HG03575 (cell line): ENCODE results near the gene PEPD.

Experiments
- ATAC-seq: cut with Tn5 transposase; IDR thresholded peaks from one replicate; pipeline ENCODE4 v1.9.1; 2021; ENCODE audit not compliant: unreplicated experiment, insufficient number of reproducible peaks, low FRiP score; ENCODE audit errors: extremely low read depth

Gene PEPD

DNA sequence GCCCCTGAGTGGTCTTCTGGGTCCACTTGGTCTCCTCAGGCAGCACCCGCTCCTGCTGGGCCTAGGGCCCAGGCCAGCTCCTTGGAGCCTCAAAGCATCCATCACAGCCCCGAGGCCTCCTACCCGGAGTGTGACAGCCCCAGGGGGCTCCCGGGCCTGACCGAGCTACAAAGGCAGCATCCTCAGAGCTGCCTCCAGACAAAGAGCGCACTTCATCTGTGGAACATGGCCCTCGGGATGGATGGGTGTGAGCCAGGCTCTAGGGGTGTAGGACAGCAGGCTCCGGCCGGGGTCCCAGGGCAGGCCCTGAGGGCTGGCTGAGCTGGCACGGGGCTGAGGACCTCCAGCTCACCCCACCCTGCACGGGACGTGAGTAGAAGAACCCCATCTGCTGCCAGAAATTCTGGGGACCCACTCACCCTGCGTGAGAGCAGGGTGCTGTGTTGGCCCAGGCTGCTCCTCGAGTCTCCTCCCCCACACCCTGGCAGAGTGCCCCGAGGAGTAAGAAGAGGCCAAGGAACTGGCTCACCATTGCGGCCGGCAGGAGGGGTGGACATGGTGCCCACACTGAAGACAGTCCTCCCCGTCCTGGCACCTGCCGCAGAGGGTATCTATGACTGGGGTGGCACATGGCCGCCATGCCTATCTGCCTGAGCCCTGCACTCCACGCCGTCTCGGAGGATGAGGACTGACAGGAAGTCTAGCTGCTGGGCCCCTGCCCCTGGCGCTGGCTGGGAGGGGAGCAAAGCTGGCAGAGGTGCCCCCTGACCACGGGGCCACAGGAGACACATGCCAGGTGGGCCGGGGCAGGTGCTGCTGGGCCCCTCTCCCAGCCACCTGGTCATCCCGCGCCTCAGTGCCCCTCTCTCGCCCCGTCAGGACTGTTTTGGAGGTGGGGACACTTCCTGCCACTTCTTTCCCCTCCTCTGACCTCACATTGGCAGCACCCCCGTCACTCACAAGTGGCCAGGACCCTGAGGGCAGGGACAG is 125.7 kb downstream of the PEPD start:
- ATAC-seq = no peak

DNA sequence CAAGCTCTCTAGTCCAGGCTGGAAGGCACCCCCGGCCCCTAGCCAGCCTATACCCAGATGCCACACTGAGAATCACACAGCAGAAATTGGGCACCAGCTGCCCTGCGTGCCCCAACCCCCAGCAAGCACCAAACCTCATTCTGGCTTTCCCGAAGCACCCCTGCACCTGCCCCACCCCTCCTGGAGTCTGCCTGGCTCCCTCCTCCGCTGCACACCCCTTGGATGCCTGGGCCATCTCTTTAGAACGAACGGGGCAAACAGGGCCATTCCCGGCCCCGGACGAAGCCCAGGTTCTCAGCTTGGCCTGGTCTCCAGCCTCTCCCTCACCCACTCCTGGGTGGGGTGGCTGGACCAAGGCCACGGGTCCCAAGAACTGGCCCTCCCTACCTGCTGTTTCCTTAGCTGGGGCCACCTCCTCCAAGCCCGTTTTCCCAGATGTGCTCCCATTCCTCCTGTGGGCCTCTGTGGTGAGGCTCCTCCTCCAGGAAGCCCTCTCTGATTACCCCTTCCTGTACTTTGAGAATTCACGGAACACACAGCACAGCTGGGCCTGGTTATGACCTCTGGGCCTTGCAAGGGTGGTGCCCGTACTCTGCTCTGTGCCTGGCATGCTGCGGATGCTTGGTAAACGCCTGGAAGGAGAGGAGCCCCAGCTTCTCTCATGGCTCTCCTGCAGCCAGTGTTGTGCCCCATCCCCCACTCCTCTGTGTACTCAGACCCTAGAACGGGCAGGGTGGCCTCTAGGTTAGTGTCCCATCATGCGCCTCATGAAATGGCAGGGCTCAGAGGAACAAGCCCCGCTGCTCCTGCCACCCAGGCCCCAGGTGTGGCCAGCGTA is 126.6 kb downstream of the PEPD start:
- ATAC-seq = no peak

DNA sequence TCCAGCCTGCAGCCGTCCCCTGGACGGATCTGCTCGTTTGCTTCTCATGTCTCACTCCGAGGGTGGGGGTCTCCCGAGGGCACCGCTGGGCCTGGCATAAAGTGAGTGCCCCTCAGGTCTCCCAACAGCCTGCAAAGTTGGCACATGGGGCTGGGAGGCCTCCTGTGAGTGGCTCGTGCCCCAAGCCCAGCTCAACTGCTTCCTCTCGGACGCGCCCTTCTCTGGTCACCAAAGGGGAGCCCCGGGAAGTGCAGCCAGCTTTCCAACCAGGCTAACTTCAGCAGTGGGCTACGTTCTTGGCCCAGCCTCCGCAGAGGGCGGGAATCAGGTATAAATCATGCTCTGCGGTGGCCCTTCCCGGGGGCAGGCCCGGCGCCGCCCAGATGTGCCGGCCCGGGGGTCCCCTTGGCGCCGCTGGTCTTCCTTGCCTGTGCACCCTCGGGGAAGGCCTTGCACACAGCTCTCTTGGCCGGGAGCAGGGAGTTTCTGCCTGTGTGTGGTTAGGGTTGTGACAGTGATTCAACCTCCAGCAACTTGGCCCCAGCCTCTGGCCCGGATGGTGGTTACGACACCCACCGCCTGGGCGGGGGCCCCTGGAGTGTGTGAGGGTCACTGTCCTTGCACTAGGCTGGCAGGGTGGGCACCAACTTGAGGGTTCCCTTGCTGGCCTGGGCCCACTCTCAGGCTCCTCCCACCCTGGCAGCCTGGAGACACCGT is 127.4 kb downstream of the PEPD start:
- no peak for ATAC-seq

DNA sequence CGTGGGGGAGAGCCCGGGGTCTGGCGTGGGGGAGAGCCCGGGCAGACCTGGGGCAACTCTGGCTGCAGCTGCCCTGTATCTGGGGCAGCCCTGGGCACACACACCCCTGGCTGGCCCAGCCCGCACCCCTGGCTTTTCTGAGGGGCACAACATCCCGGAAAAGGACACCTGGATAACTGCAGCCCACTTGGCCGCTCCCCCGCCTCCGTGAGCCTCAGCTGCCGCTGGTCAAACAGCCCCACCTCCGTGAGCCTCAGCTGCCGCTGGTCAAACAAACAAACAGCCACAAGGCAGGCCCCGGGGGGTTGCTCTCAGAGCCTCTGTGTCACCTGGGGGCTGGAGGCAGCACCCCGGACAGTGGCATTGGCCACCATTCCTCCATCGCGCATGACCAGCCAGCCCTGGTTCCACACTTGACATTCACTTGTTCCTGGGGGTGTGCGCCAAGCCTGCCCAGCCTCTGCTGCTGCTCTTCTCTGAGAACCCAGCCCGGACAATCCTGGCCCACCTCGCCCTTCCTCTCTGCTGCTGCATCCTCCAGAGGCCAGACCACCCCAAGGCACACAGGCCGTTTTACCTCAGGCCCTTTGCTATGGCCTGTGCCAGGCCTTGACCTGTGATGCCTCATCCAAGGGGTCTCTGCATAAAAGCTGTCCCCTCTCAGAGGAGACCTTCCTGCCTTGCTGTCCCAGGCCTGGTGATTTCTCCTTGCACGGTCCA is 128.1 kb downstream of the PEPD start:
- no peak for ATAC-seq

DNA sequence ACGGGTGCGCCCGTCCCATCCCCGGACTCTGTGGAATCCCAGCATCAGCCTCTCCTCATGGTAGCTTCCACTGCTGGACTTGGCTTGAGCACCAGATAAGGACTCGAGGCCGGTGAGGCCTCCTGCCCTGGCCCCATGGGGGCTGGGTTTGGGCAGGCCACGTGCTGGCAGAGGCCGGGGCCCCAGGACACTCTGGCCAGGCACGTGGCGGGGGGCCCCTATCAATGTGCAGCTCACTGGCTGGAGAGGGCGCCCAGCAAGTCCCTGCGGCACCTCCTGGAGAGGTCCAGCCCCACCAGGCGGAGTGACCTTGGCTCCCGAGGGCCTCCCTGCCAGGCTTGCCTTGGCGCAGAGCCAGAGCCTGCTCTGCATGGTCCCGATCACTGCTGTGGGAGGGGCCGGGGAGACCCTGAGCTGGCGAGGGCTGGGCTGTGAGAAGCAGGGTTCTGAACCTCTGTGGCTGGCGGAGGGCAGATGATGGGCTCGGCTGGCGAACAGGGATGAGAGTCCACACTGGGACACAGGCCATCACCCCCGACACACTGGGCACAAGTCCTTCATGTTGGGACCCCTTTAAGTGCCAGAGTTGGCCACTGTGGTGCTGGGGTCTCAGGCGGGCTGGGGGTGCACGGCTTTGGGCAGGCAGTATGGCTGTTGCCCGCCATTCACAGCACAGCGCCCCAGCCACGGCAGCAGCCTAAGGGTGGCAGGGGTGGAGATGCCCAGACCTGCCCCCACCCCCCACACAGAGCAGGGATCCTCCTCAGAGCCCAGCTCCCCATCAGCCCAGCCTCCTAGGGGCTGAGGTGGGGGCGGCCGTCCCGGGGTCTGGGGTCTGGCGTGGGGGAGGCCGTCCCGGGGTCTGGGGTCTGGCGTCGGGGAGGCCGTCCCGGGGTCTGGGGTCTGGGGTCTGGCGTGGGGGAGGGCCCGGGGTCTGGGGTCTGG is 129.0 kb downstream of the PEPD start:
- no peak for ATAC-seq

DNA sequence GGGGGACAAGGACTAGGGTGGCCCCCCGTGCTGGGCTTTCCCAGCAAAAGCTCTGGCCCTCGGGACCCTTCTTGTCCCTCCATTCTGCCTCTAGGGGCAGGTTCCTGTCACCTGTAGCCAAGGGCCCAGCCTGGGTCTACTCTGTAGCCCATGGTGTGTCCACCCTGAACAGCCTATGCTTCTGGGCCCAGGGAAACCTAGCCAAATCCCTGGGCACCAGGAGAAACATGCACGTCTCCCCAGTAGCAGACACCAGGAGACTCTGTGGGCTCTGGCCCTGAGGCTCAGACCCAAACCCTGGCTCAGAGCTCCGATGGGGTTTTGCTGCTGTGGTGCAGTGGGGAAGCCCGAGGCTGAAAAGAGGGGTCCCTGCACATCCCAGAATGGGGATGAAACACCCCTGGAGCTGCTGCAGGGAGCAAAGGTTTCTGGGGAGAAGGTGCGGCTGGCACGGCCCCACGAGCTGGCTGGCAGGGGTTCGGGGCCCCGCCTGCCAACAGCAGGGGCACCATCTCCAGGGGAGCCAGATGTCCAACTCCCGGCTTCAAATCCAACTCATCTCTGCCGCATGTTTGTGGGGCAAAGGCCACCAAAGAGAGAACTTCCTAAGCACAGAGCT is 129.9 kb downstream of the PEPD start:
- no peak for ATAC-seq

DNA sequence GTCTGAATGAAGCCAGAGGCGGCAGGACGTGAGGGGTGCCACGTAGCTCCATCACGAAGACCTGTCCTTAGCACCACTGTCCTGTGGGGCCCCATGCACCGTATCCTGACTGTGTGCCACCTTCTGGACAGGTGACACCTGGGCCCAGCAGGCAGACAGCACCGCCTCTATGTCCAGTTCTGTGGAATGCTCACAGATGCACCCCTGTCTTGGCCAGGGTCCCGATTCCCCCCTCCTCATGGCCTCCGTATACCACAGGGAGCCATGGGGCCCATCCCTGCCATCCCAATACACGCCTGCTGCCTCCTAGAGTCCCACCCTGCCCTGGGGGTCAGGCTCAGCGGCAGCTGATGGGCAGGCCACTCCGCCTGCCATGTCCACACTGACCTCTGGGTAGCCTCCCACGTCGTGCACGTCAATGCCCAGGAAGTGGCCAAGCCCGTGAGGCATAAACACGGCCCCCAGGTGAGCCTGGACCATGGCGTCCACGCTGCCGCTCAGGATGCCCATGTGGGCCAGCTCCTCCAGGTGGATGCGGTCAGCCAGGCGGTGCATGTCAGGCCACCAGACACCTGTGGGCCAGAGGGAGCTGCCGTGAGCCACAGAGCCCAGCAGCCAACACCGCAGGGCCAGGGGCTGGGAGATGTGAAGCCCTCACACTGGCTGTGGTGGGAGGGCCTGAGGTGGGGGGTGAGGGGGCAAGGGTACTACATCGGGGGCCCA is 130.5 kb downstream of the PEPD start:
- ATAC-seq = no peak

DNA sequence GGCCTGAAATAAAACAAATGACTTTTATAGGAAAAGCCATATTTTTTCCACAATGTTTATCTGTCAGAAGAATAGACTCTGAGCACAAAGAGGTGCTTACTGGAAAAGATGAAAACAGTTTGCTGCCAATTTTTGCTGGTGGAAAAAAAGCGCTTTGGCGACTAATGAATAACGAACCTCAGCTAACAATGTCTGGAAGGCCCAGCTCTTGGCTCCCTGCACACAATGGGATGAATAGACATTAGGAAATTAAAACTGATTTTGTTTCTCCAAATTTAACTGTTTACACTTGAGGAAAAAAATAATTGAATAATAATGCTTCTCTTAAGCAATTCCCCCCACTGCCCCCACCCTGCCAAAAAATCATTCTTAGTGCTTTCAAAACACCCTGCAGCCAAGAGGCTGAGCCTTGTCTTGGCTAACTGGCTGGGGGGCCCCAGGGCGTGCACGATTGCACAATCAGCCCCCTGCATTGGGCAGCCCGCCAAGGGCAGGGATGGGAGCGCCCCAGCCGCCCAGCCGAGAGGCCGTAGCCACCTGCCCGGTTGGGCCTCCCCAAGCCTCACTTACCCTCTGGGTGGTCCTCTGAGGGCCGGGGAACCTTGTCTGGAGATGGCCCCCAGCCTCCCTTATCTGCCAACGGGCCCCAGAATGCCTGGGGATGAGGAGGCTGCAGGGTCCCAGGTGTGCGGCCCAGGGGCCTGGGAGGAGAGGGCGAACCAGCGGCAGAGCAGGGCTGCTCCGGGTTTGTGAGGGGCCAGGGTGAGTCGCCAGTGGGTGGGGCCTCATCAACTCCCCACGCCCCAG is 131.3 kb downstream of the PEPD start:
- no peak for ATAC-seq

DNA sequence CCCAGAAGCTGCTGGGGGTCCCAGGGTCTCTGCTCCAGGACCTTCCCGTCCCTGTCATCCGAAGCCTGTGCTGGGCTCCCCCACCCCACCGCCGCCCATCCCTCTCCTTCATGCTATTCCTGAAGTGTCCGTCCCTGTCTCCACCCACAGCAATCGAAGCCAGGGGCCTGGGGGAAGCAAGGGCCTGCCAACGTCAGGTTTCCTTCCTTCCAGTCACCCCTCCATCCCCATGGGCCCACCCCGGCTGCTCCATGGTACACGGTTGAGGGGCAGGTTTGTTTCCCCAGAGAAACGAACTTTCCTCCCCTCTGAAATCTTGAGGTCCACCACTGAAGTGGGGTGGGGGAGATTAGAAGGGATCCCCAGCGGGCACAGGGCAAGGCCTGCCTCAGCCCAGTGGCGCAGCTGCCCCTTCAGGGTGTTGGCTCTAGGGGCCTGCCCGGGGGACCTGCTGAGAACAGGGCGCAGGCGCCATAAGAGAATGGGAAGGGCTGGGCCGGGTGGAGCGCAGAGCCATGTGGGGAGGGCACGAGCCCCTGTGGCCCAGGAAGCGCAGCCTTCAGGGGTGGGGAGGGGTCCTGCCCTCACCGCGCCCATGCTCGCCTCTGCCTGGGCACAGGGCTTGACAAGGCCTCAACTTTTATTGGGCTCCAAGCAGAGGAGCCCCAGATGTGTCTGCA is 132.0 kb downstream of the PEPD start:
- ATAC-seq = no peak

DNA sequence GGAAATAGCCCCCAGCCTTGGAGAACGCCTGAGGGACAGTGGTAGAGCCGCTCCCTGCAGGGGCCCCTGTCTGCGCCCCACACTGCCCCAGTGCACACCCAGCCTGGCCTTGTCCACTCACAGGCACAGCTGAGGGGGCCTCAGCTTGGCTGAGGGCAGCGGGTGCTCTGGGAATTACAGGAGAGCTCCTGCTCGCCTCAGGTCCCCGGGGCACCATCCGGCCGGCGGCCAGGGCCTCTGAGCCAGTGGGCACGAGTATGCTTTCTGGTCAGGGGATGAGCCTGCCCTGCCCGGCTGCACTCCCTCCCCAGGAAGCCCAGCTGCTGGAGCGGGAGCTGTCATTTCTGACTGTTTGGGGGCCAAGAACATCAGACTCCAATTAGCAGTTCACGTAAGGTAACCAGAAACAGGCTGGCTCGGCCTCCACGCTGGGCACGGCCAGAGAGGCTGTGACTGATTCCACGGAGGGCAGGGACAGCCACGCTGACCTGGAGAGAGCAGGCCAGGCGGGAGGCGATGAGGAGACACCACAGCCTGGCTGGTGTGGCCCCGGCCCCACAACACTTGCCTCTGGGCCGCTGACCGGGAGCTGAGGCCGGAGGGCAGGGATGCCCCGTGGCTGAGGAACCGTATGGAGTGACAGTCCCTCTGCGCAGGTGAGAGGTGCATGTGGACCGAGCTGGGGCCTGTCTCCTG is 132.7 kb downstream of the PEPD start:
- ATAC-seq = no peak

DNA sequence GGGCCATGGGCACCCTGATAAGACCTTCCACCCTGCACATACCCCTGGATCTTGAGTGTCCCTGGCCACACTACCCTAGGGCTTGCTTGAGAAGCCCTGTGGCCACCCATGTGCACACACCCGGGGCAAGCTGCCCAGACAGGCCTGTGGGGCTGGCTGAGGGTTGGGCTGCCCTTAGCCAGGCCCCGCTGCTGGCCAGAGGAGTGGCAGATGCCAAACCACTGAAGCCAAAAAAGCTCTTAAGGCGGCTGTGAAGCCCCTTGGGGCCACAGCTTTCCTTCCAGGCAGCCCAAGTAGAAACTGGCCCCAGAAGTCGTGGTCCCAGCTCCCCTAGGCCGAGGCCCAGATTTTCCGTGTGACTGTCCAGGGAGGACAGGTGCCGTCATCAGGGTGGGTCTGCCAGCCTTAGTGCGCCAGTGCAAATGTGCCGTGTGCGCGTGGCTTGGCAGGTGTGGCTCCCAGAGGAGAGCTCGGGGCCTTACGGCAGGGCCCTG is 133.3 kb downstream of the PEPD start:
- no peak for ATAC-seq

DNA sequence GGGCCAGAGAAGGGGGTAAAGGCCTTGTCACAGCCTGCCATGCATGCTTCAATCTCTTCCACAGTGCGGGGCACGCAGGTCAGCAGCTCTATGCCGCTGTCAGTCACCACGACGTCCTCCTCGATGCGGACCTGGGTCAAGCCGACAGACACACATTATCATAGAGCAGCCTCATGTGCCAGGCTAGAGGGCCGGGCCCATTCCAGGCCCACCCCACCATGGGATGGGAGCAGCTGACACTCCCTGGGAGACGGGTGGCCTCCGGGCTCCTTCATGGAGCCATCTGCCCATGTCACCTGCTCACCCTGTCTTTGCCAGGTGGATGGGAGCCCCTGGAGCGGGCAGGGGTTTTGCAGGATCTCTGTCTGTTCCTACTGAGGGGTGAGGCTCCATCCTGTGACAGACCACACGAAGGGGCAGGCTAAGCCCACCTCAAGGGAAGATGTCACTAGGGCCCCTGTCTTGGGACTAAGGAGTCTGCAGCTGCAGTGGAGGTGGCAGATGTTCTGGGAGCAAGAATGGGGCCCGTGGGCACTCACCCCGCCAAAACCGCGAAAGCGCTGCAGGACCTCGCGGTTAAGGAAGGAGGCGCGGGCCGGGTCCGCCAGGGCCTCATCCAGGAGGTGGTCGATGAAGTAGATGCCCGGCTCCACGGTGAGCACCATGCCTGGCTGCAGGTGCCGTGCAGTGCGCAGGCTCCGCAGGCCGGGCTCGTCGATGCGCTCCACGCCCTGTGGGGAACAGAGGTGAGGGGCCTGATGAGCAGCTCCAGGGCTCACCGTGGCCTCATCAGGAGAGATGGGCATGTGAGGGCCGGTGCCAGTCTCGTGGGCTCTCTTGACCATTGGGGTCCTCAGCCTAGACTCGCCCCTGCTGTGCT is 134.0 kb downstream of the PEPD start:
- no peak for ATAC-seq

DNA sequence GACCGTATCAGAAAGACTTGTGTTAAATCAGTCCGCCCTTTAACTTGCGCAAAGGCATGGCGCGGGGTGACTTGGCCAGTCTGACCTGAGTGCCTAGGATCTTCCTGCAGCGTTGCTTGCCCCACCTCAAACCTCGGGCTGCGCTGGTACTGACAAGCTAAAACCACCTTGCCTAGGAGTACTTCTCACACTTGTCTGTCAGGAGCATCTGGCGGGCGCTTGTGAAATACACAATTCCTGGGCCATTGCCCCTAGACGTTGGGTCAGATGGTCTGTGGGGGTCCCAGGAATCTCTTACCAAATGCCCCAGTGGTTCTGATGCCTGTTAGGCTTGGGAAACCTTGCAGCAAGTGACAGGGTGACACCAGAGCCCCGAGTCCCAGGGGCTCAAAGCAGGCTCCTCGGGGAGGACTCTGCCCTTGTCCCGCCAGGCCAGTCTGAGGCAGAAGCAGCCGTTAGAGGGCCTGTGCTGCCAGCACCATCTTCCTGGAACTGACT is 135.2 kb downstream of the PEPD start:
- no peak for ATAC-seq

DNA sequence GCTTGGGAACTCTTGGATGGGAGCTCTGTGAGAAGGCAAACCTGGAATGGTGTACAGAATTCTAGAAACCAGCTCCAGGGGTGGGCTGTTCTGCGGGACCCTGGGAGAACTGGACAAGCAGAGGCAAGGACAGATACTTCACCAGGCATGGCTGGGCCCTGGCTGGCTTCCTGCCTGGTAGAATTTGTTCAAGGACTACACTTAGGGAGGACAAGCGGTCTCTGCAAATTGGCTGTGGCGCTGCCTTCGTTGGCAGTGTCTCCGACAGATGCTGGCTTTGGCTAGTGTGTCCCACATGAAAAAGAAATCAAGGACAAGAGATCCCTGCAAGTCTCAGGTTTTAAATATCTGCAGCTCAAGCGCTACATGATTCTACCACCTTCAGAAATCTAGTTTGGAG is 135.6 kb downstream of the PEPD start:
- no peak for ATAC-seq
